Ovary (tissue), 9 donors: ENCODE data around the gene DDX59. TPM values are rescaled to one million over a fixed set of nuclear protein-coding genes. Genes with fewer than 3 reads are reported as not detected.

Experiments
- DNase-seq, 5 donors: peaks; one replicate each; pipeline ENCODE4 v3.0.0-alpha.2; 2019 to 2020
- H3K27ac ChIP-seq, 2 donors: fragments of 200-600 bp; one replicate each; pipeline versions ENCODE4 v1.5.1 to v1.8.0; 2019 to 2022
- H3K27me3 ChIP-seq: fragments of 200-600 bp; one replicate; pipeline ENCODE4 v1.8.0; 2022
- H3K36me3 ChIP-seq: fragments of 200-600 bp; sonication (generic); one replicate; pipeline ENCODE4 v1.5.1; 2019
- H3K4me1 ChIP-seq: one replicate; pipeline ENCODE4 v1.8.1; 2013; ENCODE audit warnings: mild to moderate bottlenecking, moderate library complexity; ENCODE audit not compliant: insufficient read depth
- H3K4me3 ChIP-seq: fragments of 200-600 bp; sonication (generic); one replicate; pipeline ENCODE4 v1.5.1; 2017
- H3K9me3 ChIP-seq, 2 donors: fragments of 200-600 bp in 1 of 2; sonication (generic) in 1 of 2; one replicate each; pipeline versions ENCODE4 v1.5.1 to v1.8.1; 2013 to 2019; ENCODE audit warnings: mild to moderate bottlenecking in 1 of 2, moderate library complexity in 1 of 2
- EP300 ChIP-seq: sonication (generic); formaldehyde crosslinking; IDR thresholded peaks from one replicate; pipeline ENCODE4 v1.6.1; 2017; ENCODE audit warnings: antibody characterized with exemption
- POLR2A ChIP-seq: fragments of 450-650 bp; IDR thresholded peaks from one replicate; pipeline ENCODE4 v1.6.1; 2017; ENCODE audit warnings: antibody characterized with exemption, mild to moderate bottlenecking, moderate library complexity
- WGBS, 3 donors: extraction: QIAGEN DNeasy Blood & Tissue Kit in 1 of 3; methylation state at CpG; one replicate each; pipeline versions ENCODE4 v1.1.5 to v1.1.7; 2013 to 2017; 5-methylcytosine and 5-hydroxymethylcytosine counted together
- intact Hi-C, 4 donors: fragments of 100-400 bp; cut with DNase I; formaldehyde crosslinking; loops; one replicate each; pipeline versions ENCODE4 v1.11.0 to v1.15.1; 2022 to 2023
- polyA plus RNA-seq, 2 donors: library from polyadenylated mRNA; stranded (reverse); fragments of 200-250 nt in 1 of 2; fragments of 350-450 nt in 1 of 2; fragmentation: Illumina TruSeq in 1 of 2; extraction: RNeasy Lipid Tissue Mini Kit (QIAGEN cat#74804) in 1 of 2; gene quantifications; one replicate each; pipeline ENCODE4 v1.2.3, GENCODE V29; 2013 to 2014
- total RNA-seq, 7 donors: library from RNA; depleted of rRNA in 2 of 7; stranded (reverse); fragments of >200 nt in 2 of 7; fragmentation: NEBNext Ultra II Directional in 3 of 7; extraction: Animal tissue kit (Norgen Biotek cat#: 25700) in 3 of 7; gene quantifications; one replicate each; pipeline versions ENCODE4 v1.1.0 to v1.2.4, GENCODE V29; 2016 to 2023
- TF ChIP-seq, protein P1 (sequence below), 3 donors: fragments of 450-650 bp in 2 of 3; fragments of 200-600 bp in 1 of 3; IDR thresholded peaks; one replicate each; pipeline versions ENCODE4 v1.5.1 to v1.8.0; 2016 to 2022; ENCODE audit warnings: antibody characterized with exemption in 3 of 3, mild to moderate bottlenecking in 1 of 3
- donor health status: DM: no; HTN: no; CAD: no; lungs with moderate emphysema.
- donor health status: DM: no; HTN: no; CAD: no.
- donor health status: Bipolar disorder and iron deficiency.
- donor health status: DM: yes; HTN: yes; CAD: no.
- donor health status: DM: no; HTN: no; CAD: no.
- donor health status: DM: yes; HTN: yes; CAD: no.

Gene DDX59
- total and polyA plus RNA-seq, 9 donors, result 16.4 to 29.1 (median 19.5) TPM

DNA sequence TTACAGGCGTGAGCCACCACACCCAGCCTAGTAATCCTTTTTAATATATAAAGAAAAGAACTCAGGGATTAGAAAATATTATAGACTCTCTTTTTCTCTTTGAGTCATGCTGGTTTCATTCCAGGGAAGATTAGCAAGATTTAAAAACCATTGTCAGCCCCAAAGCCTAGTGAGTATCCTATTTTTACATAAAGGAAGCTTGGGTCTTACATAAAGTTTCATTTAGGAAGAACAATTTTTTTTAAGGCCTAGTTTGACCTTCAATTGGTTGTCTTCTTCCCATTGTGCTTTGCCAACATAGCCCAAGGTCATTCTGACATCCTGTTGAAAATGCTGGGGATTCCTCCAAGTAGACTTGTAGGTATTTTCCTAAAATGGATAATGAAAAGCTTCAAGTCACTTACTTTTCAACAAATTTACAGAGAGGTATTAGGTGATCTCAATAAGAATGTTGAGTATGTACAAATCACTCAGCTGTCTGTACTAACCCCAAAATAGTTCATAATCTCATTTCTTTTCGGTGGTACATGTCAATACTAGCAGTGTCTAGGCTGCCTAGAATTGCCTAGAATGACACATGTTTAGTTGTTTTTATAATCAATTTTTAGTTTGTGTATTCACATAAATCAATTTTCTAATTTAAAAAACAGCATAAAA lies 44.9 kb downstream of the DDX59 start:
- Histone ChIP-seq H3K36me3 (no peaks in the 10 kb centered on the region), H3K4me1 (peaks cover 2% of the 10 kb centered on the region), H3K9me3 (no peaks in the 10 kb centered on the region), H3K27me3 (no peaks in the 10 kb centered on the region), H3K4me3 (no peak overlapping the region), H3K27ac (no peak overlapping the region)
- no peak for DNase-seq
- intact Hi-C loops, result loop anchor here in 2 of 4 donors (5.0 to 10.0 kb wide), 2 partner anchors 177 to 180 kb away; no protein-coding TSS in a partner anchor
- TF ChIP-seq, protein P1, sequence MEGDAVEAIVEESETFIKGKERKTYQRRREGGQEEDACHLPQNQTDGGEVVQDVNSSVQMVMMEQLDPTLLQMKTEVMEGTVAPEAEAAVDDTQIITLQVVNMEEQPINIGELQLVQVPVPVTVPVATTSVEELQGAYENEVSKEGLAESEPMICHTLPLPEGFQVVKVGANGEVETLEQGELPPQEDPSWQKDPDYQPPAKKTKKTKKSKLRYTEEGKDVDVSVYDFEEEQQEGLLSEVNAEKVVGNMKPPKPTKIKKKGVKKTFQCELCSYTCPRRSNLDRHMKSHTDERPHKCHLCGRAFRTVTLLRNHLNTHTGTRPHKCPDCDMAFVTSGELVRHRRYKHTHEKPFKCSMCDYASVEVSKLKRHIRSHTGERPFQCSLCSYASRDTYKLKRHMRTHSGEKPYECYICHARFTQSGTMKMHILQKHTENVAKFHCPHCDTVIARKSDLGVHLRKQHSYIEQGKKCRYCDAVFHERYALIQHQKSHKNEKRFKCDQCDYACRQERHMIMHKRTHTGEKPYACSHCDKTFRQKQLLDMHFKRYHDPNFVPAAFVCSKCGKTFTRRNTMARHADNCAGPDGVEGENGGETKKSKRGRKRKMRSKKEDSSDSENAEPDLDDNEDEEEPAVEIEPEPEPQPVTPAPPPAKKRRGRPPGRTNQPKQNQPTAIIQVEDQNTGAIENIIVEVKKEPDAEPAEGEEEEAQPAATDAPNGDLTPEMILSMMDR (IDR thresholded peaks at IDR 0.05), result no peak
- no peak for TF ChIP-seq EP300
- WGBS, 3 donors, result 50 to 54% (median 53%) methylated on average over 2 of the region's 2 CpGs

DNA sequence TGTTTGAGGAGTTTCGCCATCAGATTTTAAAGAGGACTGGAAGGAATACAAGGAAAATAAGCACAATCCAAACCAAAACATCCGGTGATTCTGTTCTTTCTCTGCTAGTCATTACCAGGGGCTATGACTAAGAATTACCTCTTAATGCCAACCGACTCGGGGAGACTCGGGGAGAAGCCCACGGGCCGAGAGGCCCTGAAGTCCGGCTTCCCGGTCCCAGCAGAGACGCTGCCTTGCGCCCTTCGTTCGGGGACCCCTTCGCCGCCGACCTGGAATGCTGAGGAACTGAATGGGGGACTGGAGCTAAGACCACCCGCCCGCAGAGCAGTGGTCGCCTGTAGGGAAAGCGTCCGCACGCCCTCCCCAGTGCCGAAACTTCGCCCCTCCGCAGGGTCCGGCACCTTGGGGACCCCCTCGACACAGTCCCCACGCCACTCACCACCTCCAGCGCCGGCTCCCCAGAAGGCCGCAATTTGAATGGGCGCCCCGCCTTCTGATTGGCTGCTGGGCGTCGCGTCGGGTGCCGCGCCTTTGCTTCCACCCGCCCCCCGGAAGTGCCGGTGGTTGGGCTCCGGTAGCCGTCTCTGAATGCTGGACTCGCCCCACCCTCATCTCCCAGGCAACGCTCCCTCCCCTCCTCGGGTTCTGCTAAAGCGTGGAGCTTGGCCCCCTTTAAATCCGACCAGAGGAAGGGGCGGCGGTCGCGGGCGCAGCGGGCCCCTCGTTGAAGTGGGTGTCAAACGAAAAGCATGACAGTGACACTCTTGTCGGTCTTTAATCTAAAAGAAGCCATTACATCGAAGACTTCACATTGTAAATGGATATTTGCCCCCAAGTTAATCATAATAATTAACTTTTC lies 49.2 kb downstream of the DDX59 start, which contains the start of gene KIF14:
TSS of gene KIF14 (minus strand) at position 479 of the 859 bp plus-strand sequence. CDS start 2,028 bp downstream, outside the sequence.
- DNase-seq, result peak; percentile 83 to 92 (median 89)
- intact Hi-C loops, result loop anchor here in 2 of 4 donors (5.0 to 10.0 kb wide), 2 partner anchors 182 to 184 kb away; no protein-coding TSS in a partner anchor
- Histone ChIP-seq H3K4me1 (peaks cover 2% of the 10 kb centered on the region), H3K27ac (no peak within 1 kb of the TSS), H3K36me3 (no peaks in the 10 kb centered on the region), H3K27me3 (no peaks in the 10 kb centered on the region), H3K9me3 (no peaks in the 10 kb centered on the region), H3K4me3 (peak within 1 kb of the TSS; percentile 49)
- TF ChIP-seq, protein P1 (IDR thresholded peaks at IDR 0.05), result no peak
- TF ChIP-seq POLR2A, result no peak
- no peak for TF ChIP-seq EP300
- 0 to 1% (median 0%) methylated on average over 58 to 59 of the region's 59 CpGs for WGBS, 3 donors

DNA sequence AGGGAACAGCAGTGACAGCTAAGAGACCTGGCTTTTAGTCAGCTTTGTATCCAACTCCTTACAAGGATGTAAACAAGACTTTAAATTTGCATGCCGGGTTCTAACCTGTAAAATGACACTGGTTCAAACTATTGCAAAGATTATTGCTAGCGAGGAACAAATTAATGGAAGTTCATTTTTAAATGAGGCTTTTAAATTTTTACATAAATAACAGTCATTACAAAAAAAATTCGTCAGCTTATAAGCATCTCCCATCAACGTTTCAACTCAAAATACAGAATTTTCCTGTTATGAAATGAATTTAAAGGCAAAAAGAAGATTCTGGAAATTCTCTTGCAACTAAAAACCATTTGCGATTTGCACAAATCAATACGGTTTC lies 49.8 kb downstream of the DDX59 start:
- Histone ChIP-seq H3K27me3 (no peaks in the 10 kb centered on the region), H3K9me3 (no peaks in the 10 kb centered on the region), H3K4me1 (no peaks in the 10 kb centered on the region), H3K36me3 (no peaks in the 10 kb centered on the region), H3K4me3 (peak overlapping the region; percentile 49), H3K27ac (no peak overlapping the region)
- intact Hi-C loops, result loop anchor here in 2 of 4 donors (5.0 to 10.0 kb wide), 2 partner anchors 182 to 185 kb away; no protein-coding TSS in a partner anchor
- no peak for DNase-seq
- TF ChIP-seq, protein P1 (IDR thresholded peaks at IDR 0.05), result no peak
- TF ChIP-seq EP300 (no peak), POLR2A (no peak)
- WGBS, 3 donors, result 2 to 5% (median 3%) methylated on average over 6 of the region's 6 CpGs

DNA sequence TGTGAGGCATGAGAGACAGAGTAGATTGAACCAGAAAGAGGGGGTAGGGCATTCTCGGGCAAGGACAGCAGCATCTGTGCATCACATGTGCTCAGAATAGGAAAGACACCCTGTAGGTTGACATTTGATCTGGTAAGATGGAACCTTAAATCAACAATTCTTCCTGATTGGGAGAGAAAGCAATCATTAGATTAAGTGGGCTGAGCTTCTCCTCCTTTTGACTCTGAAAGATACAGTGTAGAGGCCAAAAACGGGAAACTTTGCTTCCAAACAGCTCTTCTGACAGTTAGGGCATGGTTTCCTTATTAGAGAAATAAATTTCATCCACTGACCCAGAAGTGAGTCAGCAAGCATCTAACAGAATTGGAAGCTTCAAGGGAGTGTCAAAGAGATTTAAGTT lies 58.9 kb downstream of the DDX59 start:
- no peak for DNase-seq
- intact Hi-C loops, result no loop called here
- no peak for TF ChIP-seq EP300
- TF ChIP-seq POLR2A, result no peak
- TF ChIP-seq, protein P1 (IDR thresholded peaks at IDR 0.05), result no peak
- no peaks in the 10 kb centered on the region for H3K36me3 ChIP-seq
- WGBS, 3 donors, result 51 to 58% (median 56%) methylated on average over 2 of the region's 2 CpGs
- H3K4me3 ChIP-seq, result no peak overlapping the region
- H3K4me1 ChIP-seq, result no peaks in the 10 kb centered on the region
- H3K27me3 ChIP-seq, result no peaks in the 10 kb centered on the region
- H3K9me3 ChIP-seq, result no peaks in the 10 kb centered on the region
- H3K27ac ChIP-seq, result no peak overlapping the region
